NCI-H2081 (cell line): Measurements from ENCODE around the gene ERVH48-1.
"Not testable (repeated sequence)": the region's sequence is repeated elsewhere in the genome, so short reads cannot be mapped to it uniquely, and the experiment has no call there.

Experiments used
- DNase-seq, 2 experiments: peaks; one replicate each; lab custom pipeline; 2025; lab: John Stamatoyannopoulos, UW

Gene ERVH48-1

DNA sequence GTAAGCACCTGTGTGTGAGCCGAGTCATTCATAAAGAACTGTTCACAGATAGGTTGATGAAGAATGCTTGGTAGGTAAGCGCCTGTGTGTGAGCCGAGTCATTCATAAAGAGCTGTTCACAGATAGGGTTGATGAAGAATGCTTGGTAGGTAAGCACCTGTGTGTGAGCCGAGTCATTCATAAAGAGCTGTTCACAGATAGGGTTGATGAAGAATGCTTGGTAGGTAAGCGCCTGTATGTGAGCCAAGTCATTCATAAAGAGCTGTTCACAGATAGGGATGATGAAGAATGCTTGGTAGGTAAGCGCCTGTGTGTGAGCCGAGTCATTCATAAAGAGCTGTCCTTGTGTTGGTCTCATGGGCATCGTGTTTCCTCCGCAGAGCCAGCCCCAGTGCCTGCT, 16.9 kb downstream of the ERVH48-1 start:
- DNase-seq, result not testable (repeated sequence)

DNA sequence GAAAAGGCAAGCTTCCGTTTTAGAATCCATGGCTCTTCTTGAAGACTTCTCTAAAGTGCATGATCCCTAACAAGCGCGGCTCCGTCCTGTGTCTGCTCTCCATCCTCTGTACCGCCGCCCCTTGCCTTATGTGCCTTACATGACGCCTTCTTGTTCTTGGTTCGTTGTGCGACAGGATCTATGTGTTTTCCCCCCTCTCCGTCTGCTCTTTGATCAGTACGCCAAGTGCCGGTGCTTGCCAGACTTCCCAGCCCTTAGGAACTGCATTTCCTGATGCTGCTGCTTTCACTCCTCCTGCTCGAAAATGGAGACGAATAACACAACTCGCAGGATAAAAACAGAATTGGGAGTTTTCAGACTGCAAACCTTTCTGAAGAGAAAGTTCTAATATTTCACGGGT, 19.2 kb downstream of the ERVH48-1 start:
- DNase-seq, result no peak

DNA sequence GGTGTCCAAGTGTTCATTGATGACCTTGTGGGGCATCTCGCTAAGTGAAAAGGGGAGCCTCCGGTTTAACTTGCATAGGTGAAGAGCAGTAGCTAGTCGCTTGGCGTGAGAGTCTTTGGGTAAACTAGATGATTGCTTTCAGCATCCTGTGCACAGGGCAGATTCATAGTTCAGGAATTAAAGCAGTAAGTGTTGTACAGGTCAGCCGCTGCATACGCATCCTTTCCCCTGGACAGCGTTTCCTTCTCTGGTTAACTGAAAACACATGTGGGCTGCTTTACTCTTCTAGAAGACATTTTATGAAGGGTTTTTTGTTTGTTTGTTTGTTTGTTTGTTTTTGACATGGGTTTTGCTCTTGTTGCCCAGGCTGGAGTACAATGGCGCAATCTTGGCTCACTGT, 20.2 kb downstream of the ERVH48-1 start:
- no peak for DNase-seq

GRCh38 chr21:42903817-42904216, 21.6 kb downstream of the ERVH48-1 start:
- no peak for DNase-seq

GRCh38 chr21:42900446-42900845, 25.0 kb downstream of the ERVH48-1 start:
- DNase-seq, result no peak

GRCh38 chr21:42892931-42893755, 32.3 kb downstream of the ERVH48-1 start, which contains the start of gene NDUFV3:
TSS of gene NDUFV3 (plus strand) at chr21:42893309. CDS start at chr21:42893334, 25 bp downstream.
- peak; percentile 97 for DNase-seq

DNA sequence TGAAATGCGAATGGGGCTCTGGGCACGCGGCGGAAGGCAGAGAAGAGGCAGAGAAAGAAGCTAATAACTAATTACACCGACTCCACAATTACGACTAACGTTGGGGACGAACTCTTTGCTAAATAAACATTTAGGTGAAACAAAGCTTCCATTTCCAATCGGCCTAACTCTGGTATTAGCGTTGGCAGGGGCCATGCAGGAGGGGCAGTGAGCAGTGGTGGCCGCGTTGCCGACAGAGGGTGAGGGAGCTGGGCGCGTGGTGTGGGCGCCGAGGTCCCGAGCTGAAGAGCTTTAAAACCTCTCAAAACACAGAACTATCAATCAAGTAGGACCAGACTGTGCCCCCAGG, 32.9 kb downstream of the ERVH48-1 start:
- peak in 1 of 2 experiments; percentile 14 for DNase-seq

- no peak for DNase-seq
These were observed 38.1 kb downstream of the ERVH48-1 start for GRCh38 chr21:42887326-42887725.

DNA sequence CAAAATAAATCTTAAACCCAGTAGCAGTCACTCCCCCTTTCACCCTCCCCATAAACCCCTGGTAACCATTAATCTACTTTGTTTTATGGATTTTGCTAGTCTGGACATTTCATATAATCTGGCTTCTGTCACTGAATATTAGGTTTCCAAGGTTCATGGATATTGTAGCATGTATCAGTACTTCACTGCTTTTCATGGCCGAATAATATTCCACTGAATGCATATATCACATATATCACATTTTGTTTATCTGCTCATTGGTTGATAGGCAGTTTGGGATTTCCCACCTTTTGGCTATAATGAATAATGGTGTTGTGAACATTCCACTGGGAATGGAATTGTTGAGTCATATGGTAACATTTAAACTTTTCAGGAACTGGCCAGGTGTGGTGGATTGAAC, 41.5 kb downstream of the ERVH48-1 start:
- no peak for DNase-seq

DNA sequence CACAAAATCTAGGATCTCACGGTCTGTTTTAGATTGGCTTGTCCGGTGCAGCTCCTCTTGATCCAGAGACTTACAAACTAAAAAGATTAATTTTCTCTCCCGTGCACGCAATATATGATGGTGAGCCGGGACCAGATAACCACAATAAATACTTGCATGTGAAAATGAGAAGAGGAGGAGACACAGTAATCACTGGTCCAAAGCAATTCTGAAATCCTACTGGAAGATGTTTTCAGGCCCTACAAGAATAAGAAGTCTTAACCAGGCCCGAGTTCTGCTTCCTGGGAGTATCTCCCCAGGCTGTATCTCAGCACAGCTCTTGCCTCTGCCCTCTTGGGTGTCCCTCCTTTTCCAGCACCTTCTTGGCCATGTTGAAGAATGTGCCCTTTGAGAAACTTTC, 45.1 kb downstream of the ERVH48-1 start:
- no peak for DNase-seq

- DNase-seq, result peak; percentile 88 to 94
These were observed 46.2 kb downstream of the ERVH48-1 start, which contains the start of gene WDR4 for GRCh38 chr21:42878993-42879787. TSS of gene WDR4 (minus strand) at chr21:42879539. CDS start at chr21:42879495, 44 bp downstream.

- DNase-seq, result no peak
These were observed 46.8 kb downstream of the ERVH48-1 start for GRCh38 chr21:42878678-42878992.

DNA sequence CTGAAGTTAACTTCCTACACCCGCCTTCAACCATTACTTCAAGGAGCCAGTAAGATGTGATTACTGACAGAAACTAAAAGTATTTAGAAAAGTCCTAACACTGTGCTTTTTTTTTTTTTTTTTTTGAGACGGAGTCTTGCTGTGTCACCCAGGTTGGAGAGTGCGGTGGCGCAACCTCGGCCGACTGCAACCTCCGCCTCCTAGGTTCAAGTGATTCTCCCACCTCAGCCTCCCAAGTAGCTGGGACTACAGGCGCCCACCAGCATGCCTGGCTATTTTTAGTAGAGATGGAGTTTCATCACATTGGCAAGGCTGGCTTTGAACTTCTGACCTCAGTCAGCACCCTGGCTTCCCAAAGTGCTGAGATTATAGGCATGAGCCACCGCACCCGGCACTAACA, 49.6 kb downstream of the ERVH48-1 start:
- DNase-seq, result not testable (repeated sequence)

DNA sequence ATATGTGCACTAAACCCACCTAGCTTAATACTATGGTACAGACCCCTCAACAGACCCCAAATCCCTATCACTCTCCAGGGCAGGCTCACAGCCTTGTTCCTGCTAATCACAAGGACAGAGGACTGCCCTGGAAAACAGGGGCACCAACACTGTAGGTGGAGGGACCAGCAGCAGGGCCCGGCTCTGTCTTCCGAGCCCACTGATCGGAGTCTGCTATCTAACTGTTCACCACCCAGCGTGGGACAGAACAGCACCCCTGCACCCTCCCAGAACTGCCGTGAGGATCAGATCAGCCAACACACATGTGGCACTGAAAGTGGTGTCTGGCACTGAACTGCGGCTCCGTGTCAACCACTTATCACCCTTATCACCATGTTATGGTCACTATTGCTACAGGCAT, 52.3 kb downstream of the ERVH48-1 start:
- DNase-seq, result no peak

- DNase-seq, result no peak
These were observed 57.2 kb downstream of the ERVH48-1 start for GRCh38 chr21:42868196-42868595.
